Amniotic stem cell (primary cell): ENCODE data around the gene VGF.

Experiments used
- DNase-seq: peaks from one replicate; lab custom pipeline; 2025; lab: John Stamatoyannopoulos, UW

VGF gene

GRCh38 chr7:101185258-101185839 lies 20.0 kb upstream of the VGF start:
- no peak for DNase-seq

GRCh38 chr7:101180130-101180755 lies 14.9 kb upstream of the VGF start, which contains the start of gene NAT16:
Gene NAT16, minus strand, starts transcription at chr7:101180293. Its CDS starts 5,486 bp downstream, at chr7:101174807.
- DNase-seq, result no peak

DNA sequence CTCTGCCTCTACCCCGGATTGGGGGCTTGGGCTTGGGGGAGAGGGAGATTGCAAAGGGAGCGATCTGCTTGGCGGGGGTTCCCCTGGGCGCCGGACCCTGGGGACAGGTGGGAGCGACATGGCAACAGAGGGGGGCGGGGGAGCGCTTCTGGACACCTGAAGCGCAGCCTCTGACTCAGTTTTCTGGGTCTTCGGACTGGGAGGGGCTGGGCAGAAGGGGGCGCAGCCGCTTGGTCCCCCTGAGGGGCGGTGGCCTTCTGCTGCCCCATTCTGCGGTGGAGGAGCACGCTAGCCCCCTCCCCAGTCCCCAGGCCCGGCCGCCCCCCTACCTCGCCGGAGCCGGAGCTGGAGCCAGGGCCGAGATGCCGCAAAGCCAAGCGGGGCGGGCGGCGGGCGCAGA lies 14.3 kb upstream of the VGF start:
- DNase-seq, result no peak

GRCh38 chr7:101179117-101179516 lies 13.7 kb upstream of the VGF start:
- no peak for DNase-seq

GRCh38 chr7:101177644-101178043 lies 12.3 kb upstream of the VGF start:
- no peak for DNase-seq

DNA sequence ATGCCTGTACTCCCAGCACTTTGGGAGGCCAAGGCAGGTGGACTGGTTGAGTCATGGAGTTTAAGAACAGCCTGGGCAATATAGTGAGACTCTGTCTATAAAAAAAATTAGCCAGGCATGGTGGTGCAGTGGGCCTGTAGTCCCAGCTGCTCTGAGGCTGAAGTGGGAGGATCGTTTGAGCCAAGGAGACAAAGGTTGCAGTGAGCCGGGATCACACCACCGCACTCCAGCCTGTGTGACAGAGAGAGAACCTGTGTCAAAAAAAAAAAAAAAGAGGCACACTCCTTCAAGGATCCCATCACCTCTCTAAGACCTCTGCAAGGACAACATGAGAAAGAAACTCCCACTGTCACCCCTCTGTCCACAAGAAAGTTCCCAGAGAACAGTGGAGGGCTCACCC lies 10.3 kb upstream of the VGF start:
- no peak for DNase-seq

DNA sequence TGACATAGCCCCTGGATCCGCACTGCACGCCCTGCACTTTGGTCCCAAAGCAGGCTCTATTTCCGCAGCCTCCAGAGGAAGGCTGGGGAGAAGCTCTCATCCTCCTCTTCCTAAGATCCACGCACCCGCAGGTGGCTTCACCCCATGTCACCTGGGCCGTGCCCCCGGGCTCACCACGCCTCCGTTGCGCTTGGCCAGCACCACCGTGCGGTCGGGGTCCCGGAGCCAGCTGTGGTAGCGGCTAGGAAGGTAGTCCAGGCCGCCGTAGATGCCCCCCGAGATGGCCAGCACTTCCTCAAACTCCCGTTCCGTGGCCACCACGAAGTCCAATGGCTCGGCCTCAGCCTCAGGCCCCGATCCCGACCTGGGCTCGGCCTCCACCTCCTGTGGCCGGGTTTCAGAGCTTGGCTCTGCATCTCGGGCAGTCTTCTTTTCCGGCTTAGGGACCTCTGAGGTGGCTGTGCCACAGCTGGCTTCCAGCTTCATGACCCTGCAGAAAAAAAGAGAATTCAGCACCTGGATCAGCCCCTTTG lies 9.0 kb upstream of the VGF start:
- no peak for DNase-seq

- DNase-seq, result no peak
These were observed 8.4 kb upstream of the VGF start for GRCh38 chr7:101173752-101174244.

GRCh38 chr7:101172854-101173751 lies 7.7 kb upstream of the VGF start:
- DNase-seq, result peak; percentile 66

DNA sequence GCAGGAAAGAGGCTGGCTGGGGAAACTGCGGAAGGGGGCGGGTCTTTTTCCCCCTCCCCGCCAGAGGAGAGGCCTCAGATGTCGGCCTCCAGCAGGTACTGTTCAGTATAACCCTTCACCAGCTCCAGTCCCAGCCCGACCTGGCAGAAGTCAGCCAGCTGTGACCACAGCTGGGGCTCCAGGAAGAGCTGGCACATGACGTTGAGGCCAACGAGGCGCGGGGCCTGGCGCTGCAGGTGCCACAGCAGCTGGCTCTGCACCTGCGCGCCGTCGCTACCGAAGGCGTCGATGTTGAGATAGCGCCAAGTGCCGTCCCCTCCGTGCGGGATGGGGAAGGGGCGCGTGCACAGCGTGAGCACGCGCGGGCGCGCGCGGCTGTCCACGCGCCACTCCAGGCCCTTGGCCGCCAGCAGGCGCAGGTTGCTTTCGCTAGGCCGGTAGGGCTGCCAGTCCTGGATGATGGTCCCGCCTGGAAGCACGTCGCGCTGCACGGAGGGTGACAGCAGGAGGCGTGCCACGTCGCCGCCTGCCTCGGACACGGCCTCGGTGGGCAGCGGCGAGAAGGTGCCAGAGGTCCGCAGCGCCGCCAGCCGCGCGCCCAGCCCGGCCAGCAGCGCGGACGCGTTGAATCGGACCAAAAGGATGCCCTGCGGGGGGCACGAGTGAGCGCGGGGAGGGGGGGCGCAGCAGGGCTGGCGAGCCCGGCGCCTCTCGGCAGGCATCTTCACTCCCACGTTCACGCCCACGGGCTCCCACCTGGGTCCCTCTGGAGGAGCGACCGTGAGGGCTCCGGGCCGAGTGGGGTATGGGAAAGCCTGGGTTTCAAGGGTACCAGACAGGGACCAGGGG lies 6.9 kb upstream of the VGF start:
- no peak for DNase-seq

GRCh38 chr7:101171442-101171837 lies 6.1 kb upstream of the VGF start:
- no peak for DNase-seq

GRCh38 chr7:101170617-101171441 lies 5.5 kb upstream of the VGF start:
- no peak for DNase-seq

DNA sequence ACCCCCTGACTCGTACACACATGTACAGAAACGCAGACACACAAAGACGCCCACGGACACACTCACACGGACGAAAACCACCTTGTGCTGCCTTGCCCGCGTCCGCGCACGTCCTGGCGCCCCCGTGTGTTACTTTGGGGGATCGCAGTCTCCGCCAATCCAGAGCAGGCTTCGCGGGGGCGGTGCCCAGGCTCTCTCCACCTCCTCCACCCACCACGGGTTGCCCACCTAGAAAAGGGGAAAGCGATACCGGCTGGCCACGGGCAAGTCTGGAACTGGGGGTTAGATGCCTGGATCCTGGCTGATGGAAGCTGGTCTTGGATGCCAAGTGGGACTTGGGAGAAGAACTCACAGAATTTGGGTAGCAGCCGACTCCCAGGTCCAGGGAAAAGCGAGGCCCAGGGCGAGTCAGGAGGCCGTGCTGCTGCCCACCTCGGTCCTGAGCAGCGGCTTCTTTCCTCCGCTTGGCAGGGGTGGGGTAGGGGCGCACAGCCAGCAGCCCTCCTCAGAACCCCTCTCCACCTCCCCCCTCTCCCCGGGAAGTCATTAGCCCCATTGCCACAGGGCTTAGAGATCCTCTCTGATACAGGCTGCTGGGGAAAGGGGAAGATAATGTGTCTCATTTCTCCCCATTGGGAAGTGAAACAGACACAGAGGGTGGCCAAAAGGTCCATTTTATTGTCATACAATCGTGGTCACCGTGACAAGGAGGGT lies 4.6 kb upstream of the VGF start:
- DNase-seq, result no peak

DNA sequence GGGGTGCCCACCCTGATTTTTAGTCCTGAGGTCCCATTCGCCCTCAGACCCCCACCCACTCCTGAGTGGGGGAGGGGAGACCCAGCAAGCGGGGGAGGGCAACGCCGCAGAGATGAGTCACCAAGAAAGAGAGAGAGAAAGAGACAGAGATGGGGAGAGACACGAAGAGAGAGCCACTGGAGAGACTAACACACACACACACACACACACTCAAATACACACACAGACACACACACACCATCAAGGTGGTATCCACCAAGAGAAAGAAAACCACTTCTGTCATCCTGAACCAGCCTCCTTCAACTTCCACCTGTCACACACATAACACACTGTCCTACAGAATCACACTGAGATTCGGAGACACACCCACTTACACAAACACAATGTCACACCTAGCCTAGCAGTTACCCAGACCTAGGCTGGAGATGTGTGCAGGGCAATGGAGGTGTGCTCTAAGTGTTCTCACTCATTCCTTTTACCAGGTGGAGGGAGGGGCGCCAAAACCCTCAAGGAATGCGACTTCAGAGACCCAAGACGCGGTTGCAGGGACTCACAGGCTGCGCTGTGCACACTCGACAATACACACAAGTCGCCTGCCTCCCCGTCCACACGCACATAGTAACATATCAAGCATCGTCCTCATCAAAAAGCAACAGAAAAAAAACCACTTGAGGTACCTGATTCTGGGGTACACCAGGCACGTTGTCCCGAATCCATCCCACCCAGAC lies 3.9 kb upstream of the VGF start:
- DNase-seq, result no peak

DNA sequence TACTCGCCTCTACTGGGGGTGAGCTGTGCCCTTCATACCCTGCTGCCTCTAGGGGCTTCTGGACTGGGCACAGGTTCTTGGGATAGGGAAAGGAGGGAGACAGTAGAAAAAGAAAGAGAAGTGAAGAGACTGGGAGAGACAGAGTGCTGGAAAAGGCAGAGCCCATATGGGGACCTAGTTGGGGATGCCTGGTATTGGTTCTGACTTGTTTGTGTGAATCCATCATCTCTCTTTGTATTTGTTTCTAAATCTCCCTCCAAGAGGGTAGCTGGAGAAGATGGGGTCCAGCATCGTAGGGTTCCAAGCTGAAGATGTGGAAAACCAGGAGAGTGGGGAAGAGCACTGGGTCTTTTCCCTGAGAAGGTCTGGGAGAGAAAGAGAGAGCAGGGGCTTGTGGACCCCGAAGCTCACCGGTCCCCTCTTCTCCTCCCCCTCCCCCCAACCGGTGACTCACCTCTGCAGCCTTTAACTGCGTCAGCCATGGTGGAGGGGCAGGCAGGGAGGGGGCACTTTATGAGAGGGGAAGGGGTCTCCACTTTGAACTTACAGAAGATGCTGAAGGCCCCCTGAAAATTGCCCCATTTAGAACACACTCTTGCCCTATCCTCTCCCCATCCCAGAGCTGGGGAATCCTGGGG lies 3.2 kb upstream of the VGF start:
- DNase-seq, result no peak

- no peak for DNase-seq
These were observed 2.5 kb upstream of the VGF start for GRCh38 chr7:101167645-101168411.

DNA sequence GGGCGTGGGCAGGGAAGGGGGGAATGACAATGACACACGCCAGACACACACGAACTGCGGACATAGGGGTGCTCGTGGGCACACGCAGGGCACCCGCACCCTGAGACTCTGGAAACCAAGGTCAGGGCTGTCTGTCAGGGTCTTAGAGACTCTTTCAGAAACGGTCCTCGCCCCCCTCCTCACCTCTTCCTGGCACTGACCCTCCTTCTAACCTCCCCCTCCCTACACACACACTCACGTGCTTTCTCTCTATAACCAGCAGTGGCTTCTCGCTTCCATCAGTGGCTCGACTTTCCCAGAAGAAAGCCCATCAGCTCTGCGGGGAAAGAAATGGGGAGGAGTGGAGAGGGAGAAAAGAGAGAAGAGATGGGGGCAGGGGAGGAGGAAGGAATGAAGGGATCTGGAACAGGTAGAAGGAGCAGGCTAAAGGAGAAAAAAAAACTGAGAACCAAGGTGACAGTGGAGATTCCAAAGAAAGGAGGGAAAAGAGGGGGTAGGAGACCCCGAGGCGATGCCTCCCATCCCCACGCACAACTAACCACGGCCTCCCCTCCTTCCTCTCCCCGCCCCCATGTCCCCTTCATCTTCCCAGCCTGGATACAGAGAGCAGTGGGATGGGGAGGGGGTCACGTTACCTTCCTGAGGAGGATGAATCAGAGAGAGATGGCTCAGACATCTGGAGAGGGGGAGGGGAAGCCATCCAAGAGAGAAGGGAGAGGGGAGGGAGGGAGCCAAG lies 1.7 kb upstream of the VGF start:
- DNase-seq, result no peak

DNA sequence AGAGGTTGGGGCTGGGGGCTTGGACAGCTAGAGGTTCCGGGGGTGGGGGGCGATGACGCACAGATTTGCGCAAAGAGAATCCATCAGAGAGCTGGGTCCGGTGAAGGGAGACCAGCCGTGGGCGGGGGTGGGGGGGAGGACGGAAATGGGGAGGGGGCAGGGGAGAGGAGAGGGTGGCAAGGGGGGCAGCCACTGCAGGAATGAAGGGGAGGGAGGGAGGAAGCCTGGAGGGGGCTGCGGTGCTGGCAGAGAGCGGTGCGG lies 1.2 kb upstream of the VGF start:
- no peak for DNase-seq
